Measurements from ENCODE around the gene RALGAPB.

Gene RALGAPB

GRCh38 chr20:38520261-38520660 lies 47.6 kb downstream of the RALGAPB start:
- H3K4me3 ChIP-seq (ENCODE audit: low read length in 2 of 2) = no peak overlapping the region
- no peak overlapping the region for H3K9ac ChIP-seq (ENCODE audit: low read length in 2 of 2)
- H3K27ac ChIP-seq (ENCODE audit: low read length) = no peak overlapping the region
- H3K9me3 ChIP-seq (ENCODE audit: control insufficient read depth in 2 of 2, low read length in 2 of 2) = no peaks in the 10 kb centered on the region
- peaks cover 18 to 38% of the 10 kb centered on the region in 2 donors for H3K36me3 ChIP-seq (ENCODE audit: control insufficient read depth in 2 of 2, insufficient read depth in 2 of 2, low read length in 2 of 2)
- no peaks in the 10 kb centered on the region for H3K27me3 ChIP-seq (ENCODE audit: control insufficient read depth in 1 of 2, insufficient read depth in 2 of 2, low read length in 2 of 2)
- H3K4me1 ChIP-seq (ENCODE audit: control insufficient read depth, insufficient read depth, low read length) = no peaks in the 10 kb centered on the region

GRCh38 chr20:38523697-38524096 lies 51.1 kb downstream of the RALGAPB start:
- H3K36me3 ChIP-seq (ENCODE audit: control insufficient read depth in 2 of 2, insufficient read depth in 2 of 2, low read length in 2 of 2) = peaks cover 24 to 41% of the 10 kb centered on the region in 2 donors
- no peaks in the 10 kb centered on the region for H3K9me3 ChIP-seq (ENCODE audit: control insufficient read depth in 2 of 2, low read length in 2 of 2)

GRCh38 chr20:38528167-38528566 lies 55.5 kb downstream of the RALGAPB start:
- Histone ChIP-seq H3K4me1 (ENCODE audit: control insufficient read depth, insufficient read depth, low read length) (no peaks in the 10 kb centered on the region), H3K4me3 (ENCODE audit: low read length in 2 of 2) (no peak overlapping the region), H3K9me3 (ENCODE audit: control insufficient read depth in 2 of 2, low read length in 2 of 2) (no peaks in the 10 kb centered on the region), H3K36me3 (ENCODE audit: control insufficient read depth in 2 of 2, insufficient read depth in 2 of 2, low read length in 2 of 2) (peaks cover 29 to 36% of the 10 kb centered on the region in 2 donors), H3K27me3 (ENCODE audit: control insufficient read depth in 1 of 2, insufficient read depth in 2 of 2, low read length in 2 of 2) (no peaks in the 10 kb centered on the region), H3K27ac (ENCODE audit: low read length) (no peak overlapping the region), H3K9ac (ENCODE audit: low read length in 2 of 2) (no peak overlapping the region)

More at GRCh38 chr20:38523697-38524096, 51.1 kb downstream of the RALGAPB start:
- H3K4me3 ChIP-seq (ENCODE audit: low read length in 2 of 2) = no peak overlapping the region
- no peaks in the 10 kb centered on the region for H3K27me3 ChIP-seq (ENCODE audit: control insufficient read depth in 1 of 2, insufficient read depth in 2 of 2, low read length in 2 of 2)
- H3K27ac ChIP-seq (ENCODE audit: low read length) = no peak overlapping the region
- no peak overlapping the region for H3K9ac ChIP-seq (ENCODE audit: low read length in 2 of 2)
- H3K4me1 ChIP-seq (ENCODE audit: control insufficient read depth, insufficient read depth, low read length) = no peaks in the 10 kb centered on the region

- H3K9me3 ChIP-seq (ENCODE audit: control insufficient read depth in 2 of 2, low read length in 2 of 2) = no peaks in the 10 kb centered on the region
- no peak overlapping the region for H3K9ac ChIP-seq (ENCODE audit: low read length in 2 of 2)
- no peaks in the 10 kb centered on the region for H3K27me3 ChIP-seq (ENCODE audit: control insufficient read depth in 1 of 2, insufficient read depth in 2 of 2, low read length in 2 of 2)
- H3K36me3 ChIP-seq (ENCODE audit: control insufficient read depth in 2 of 2, insufficient read depth in 2 of 2, low read length in 2 of 2) = peaks cover 35% of the 10 kb centered on the region in 2 donors
- H3K4me3 ChIP-seq (ENCODE audit: low read length in 2 of 2) = no peak overlapping the region
- no peak overlapping the region for H3K27ac ChIP-seq (ENCODE audit: low read length)
- no peaks in the 10 kb centered on the region for H3K4me1 ChIP-seq (ENCODE audit: control insufficient read depth, insufficient read depth, low read length)
Observed at GRCh38 chr20:38531021-38531420, 58.4 kb downstream of the RALGAPB start.

GRCh38 chr20:38534756-38535155 lies 62.1 kb downstream of the RALGAPB start:
- H3K9me3 ChIP-seq (ENCODE audit: control insufficient read depth in 2 of 2, low read length in 2 of 2) = no peaks in the 10 kb centered on the region
- no peaks in the 10 kb centered on the region for H3K27me3 ChIP-seq (ENCODE audit: control insufficient read depth in 1 of 2, insufficient read depth in 2 of 2, low read length in 2 of 2)
- no peak overlapping the region for H3K9ac ChIP-seq (ENCODE audit: low read length in 2 of 2)
- H3K4me1 ChIP-seq (ENCODE audit: control insufficient read depth, insufficient read depth, low read length) = no peaks in the 10 kb centered on the region
- no peak overlapping the region for H3K4me3 ChIP-seq (ENCODE audit: low read length in 2 of 2)
- H3K27ac ChIP-seq (ENCODE audit: low read length) = no peak overlapping the region
- H3K36me3 ChIP-seq (ENCODE audit: control insufficient read depth in 2 of 2, insufficient read depth in 2 of 2, low read length in 2 of 2) = peaks cover 35 to 48% of the 10 kb centered on the region in 2 donors

- no peak overlapping the region for H3K9ac ChIP-seq (ENCODE audit: low read length in 2 of 2)
- no peak overlapping the region for H3K27ac ChIP-seq (ENCODE audit: low read length)
- peaks cover 45 to 58% of the 10 kb centered on the region in 2 donors for H3K36me3 ChIP-seq (ENCODE audit: control insufficient read depth in 2 of 2, insufficient read depth in 2 of 2, low read length in 2 of 2)
Observed at GRCh38 chr20:38536310-38536709, 63.7 kb downstream of the RALGAPB start.

GRCh38 chr20:38537176-38537575 lies 64.5 kb downstream of the RALGAPB start:
- Histone ChIP-seq H3K9me3 (ENCODE audit: control insufficient read depth in 2 of 2, low read length in 2 of 2) (no peaks in the 10 kb centered on the region), H3K27me3 (ENCODE audit: control insufficient read depth in 1 of 2, insufficient read depth in 2 of 2, low read length in 2 of 2) (no peaks in the 10 kb centered on the region), H3K4me1 (ENCODE audit: control insufficient read depth, insufficient read depth, low read length) (no peaks in the 10 kb centered on the region), H3K27ac (ENCODE audit: low read length) (no peak overlapping the region), H3K36me3 (ENCODE audit: control insufficient read depth in 2 of 2, insufficient read depth in 2 of 2, low read length in 2 of 2) (peaks cover 52 to 61% of the 10 kb centered on the region in 2 donors), H3K4me3 (ENCODE audit: low read length in 2 of 2) (no peak overlapping the region), H3K9ac (ENCODE audit: low read length in 2 of 2) (no peak overlapping the region)

More at GRCh38 chr20:38536310-38536709, 63.7 kb downstream of the RALGAPB start:
- no peaks in the 10 kb centered on the region for H3K27me3 ChIP-seq (ENCODE audit: control insufficient read depth in 1 of 2, insufficient read depth in 2 of 2, low read length in 2 of 2)
- H3K4me3 ChIP-seq (ENCODE audit: low read length in 2 of 2) = no peak overlapping the region
- no peaks in the 10 kb centered on the region for H3K9me3 ChIP-seq (ENCODE audit: control insufficient read depth in 2 of 2, low read length in 2 of 2)
- H3K4me1 ChIP-seq (ENCODE audit: control insufficient read depth, insufficient read depth, low read length) = no peaks in the 10 kb centered on the region

- Histone ChIP-seq H3K9me3 (ENCODE audit: control insufficient read depth in 2 of 2, low read length in 2 of 2) (no peaks in the 10 kb centered on the region), H3K27ac (ENCODE audit: low read length) (no peak overlapping the region), H3K4me3 (ENCODE audit: low read length in 2 of 2) (no peak overlapping the region), H3K27me3 (ENCODE audit: control insufficient read depth in 1 of 2, insufficient read depth in 2 of 2, low read length in 2 of 2) (no peaks in the 10 kb centered on the region), H3K36me3 (ENCODE audit: control insufficient read depth in 2 of 2, insufficient read depth in 2 of 2, low read length in 2 of 2) (peaks cover 50 to 51% of the 10 kb centered on the region in 2 donors), H3K9ac (ENCODE audit: low read length in 2 of 2) (no peak overlapping the region), H3K4me1 (ENCODE audit: control insufficient read depth, insufficient read depth, low read length) (no peaks in the 10 kb centered on the region)
Observed at GRCh38 chr20:38538789-38539188, 66.1 kb downstream of the RALGAPB start.

GRCh38 chr20:38543014-38543906 lies 70.6 kb downstream of the RALGAPB start:
- no peak overlapping the region for H3K27ac ChIP-seq (ENCODE audit: low read length)
- H3K4me3 ChIP-seq (ENCODE audit: low read length in 2 of 2) = no peak overlapping the region
- no peaks in the 10 kb centered on the region for H3K27me3 ChIP-seq (ENCODE audit: control insufficient read depth in 1 of 2, insufficient read depth in 2 of 2, low read length in 2 of 2)
- H3K9me3 ChIP-seq (ENCODE audit: control insufficient read depth in 2 of 2, low read length in 2 of 2) = no peaks in the 10 kb centered on the region
- H3K9ac ChIP-seq (ENCODE audit: low read length in 2 of 2) = no peak overlapping the region
- no peaks in the 10 kb centered on the region for H3K4me1 ChIP-seq (ENCODE audit: control insufficient read depth, insufficient read depth, low read length)
- H3K36me3 ChIP-seq (ENCODE audit: control insufficient read depth in 2 of 2, insufficient read depth in 2 of 2, low read length in 2 of 2) = peaks cover 46 to 56% of the 10 kb centered on the region in 2 donors

- H3K27me3 ChIP-seq (ENCODE audit: control insufficient read depth in 1 of 2, insufficient read depth in 2 of 2, low read length in 2 of 2) = no peaks in the 10 kb centered on the region
- no peak overlapping the region for H3K9ac ChIP-seq (ENCODE audit: low read length in 2 of 2)
- no peak overlapping the region for H3K4me3 ChIP-seq (ENCODE audit: low read length in 2 of 2)
- no peaks in the 10 kb centered on the region for H3K9me3 ChIP-seq (ENCODE audit: control insufficient read depth in 2 of 2, low read length in 2 of 2)
- no peak overlapping the region for H3K27ac ChIP-seq (ENCODE audit: low read length)
- no peaks in the 10 kb centered on the region for H3K4me1 ChIP-seq (ENCODE audit: control insufficient read depth, insufficient read depth, low read length)
- H3K36me3 ChIP-seq (ENCODE audit: control insufficient read depth in 2 of 2, insufficient read depth in 2 of 2, low read length in 2 of 2) = peaks cover 44 to 45% of the 10 kb centered on the region in 2 donors
Observed at GRCh38 chr20:38545771-38546170, 73.1 kb downstream of the RALGAPB start.

Measured in stomach smooth muscle (tissue), 2 donors.